Duodenal mucosa (tissue), 2 donors: ENCODE measurements around the gene DHRSX.
"Not testable (repeated sequence)": the region's sequence is repeated elsewhere in the genome, so short reads cannot be mapped to it uniquely, and the experiment has no call there.

Experiments used
- H3K27ac ChIP-seq: one replicate; pipeline ENCODE4 v1.7.0; 2013; ENCODE audit warnings: low read depth, low read length
- H3K27me3 ChIP-seq, 2 donors: one replicate each; pipeline ENCODE4 v1.7.0; 2013; ENCODE audit warnings: low read length in 2 of 2, control low read depth in 1 of 2; ENCODE audit not compliant: insufficient read depth in 2 of 2, control insufficient read depth in 1 of 2
- H3K36me3 ChIP-seq, 2 donors: one replicate each; pipeline ENCODE4 v1.7.0; 2013; ENCODE audit warnings: low read length in 2 of 2, control low read depth in 1 of 2; ENCODE audit not compliant: insufficient read depth in 2 of 2, control insufficient read depth in 1 of 2
- H3K4me1 ChIP-seq, 2 donors: one replicate each; pipeline ENCODE4 v1.7.0; 2013; ENCODE audit warnings: low read length in 2 of 2, control low read depth in 1 of 2; ENCODE audit not compliant: insufficient read depth in 2 of 2, control insufficient read depth in 1 of 2
- H3K4me3 ChIP-seq, 2 donors: one replicate each; pipeline ENCODE4 v1.7.0; 2013; ENCODE audit warnings: low read length in 2 of 2, low read depth in 1 of 2
- H3K9ac ChIP-seq, 2 donors: one replicate each; pipeline ENCODE4 v1.7.0; 2013; ENCODE audit warnings: low read length in 2 of 2, low read depth in 1 of 2
- H3K9me3 ChIP-seq, 2 donors: one replicate each; pipeline ENCODE4 v1.7.0; 2013; ENCODE audit warnings: low read length in 2 of 2, control low read depth in 1 of 2; ENCODE audit not compliant: control insufficient read depth in 1 of 2

The DHRSX gene

DNA sequence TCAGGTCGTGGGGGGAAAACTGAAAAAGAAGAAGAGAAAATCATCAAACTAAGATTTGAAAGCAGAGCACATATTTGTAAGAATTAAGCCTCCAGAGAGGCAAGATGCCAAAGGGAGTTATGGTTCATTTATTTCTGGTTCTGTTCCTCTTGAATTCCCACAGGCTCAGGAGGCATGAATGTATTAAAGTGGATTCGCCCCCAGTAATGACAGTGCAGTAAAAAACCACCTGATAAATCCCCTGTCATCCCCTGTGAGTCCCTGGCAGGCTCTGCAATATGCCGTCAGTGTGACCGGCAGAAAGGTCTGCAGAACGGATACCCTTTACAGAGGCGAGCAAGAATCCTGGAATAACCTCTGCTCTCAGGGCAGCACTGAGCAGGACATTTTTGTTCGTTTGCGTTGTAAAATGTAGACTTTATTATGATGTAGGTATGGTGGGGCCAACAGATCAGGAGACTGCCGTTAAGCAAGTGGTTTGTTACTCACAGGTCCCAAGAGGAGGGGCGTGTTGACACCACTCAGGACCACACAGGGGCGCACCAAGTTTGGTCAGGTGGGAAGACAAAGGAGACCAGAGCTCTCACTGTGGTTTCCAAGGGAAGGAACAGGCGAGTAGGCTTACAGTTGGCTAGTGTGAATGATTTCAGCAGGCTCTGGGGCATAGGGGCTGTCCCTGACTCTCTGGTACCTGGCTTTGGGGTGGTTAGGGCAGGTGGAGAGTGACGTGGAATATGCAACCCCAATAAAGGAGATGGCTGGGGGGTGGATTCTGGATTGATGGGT is 75.3 kb downstream of the DHRSX start:
- Histone ChIP-seq H3K4me3 (no peak overlapping the region), H3K4me1 (no peaks in the 10 kb centered on the region), H3K9ac (no peak overlapping the region), H3K9me3 (no peaks in the 10 kb centered on the region), H3K27me3 (no peaks in the 10 kb centered on the region), H3K36me3 (peaks cover 0 to 15% of the 10 kb centered on the region in 2 donors), H3K27ac (no peak overlapping the region)

DNA sequence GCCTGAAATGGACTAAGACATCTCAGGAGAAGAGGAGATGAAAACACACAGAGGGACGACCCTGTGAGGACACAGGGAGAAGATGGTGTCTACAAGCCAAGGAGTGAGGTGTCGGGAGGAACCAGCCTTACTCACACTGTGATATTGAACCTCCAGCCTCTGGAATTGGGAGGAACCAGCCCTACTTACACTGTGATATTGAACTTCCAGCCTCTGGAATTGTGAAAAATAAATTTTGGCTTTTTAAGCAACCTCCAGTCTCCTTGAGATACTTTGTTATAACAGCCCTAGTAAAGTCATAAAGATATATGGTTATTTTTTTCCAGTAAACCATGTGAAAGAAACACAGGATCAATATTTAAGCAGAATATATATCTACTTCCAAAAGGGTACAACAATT is 76.5 kb downstream of the DHRSX start:
- Histone ChIP-seq H3K36me3 (peaks cover 0 to 15% of the 10 kb centered on the region in 2 donors), H3K27me3 (no peaks in the 10 kb centered on the region), H3K27ac (no peak overlapping the region), H3K4me3 (no peak overlapping the region), H3K4me1 (no peaks in the 10 kb centered on the region), H3K9me3 (no peaks in the 10 kb centered on the region), H3K9ac (no peak overlapping the region)

DNA sequence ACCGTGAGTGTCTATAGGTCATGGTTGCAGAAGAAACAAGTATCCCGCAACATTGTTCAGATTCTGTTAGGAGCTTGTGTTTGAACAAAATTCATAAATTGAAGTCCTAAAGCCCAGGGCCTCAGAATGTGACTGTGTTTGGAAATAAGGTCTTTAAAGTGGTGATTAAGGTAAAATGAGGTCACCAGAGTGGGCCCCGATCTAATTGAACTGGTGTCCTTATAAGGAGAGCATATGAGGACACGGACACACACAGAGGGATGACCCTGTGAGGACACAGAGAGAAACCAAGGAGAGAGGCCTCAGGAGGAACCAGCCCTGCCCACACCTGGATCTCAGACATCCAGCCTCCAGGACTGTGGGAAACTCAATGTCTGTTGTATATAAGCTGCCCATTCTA is 76.9 kb downstream of the DHRSX start:
- Histone ChIP-seq H3K9me3 (no peaks in the 10 kb centered on the region), H3K27ac (no peak overlapping the region), H3K4me3 (no peak overlapping the region), H3K36me3 (peaks cover 0 to 15% of the 10 kb centered on the region in 2 donors), H3K27me3 (no peaks in the 10 kb centered on the region), H3K4me1 (no peaks in the 10 kb centered on the region), H3K9ac (no peak overlapping the region)

DNA sequence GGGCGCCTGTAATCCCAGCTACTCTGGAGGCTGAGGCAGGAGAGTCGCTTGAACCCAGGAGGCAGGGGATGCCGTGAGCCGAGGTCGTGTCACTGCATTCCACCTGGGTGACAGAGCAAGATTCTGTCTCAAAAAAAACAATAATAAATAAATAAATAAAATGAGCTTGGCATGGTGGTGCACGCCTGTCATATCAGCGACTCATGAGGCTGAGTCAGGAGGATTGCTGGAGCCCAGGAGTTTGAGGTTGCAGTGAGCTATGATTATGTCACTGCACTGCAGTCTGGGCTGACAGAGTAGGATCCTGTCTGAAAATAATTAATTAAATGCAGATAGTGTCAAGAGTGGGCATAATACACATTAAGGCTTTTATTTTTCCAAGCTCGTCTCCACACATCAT is 77.5 kb downstream of the DHRSX start:
- Histone ChIP-seq H3K27me3 (no peaks in the 10 kb centered on the region), H3K9ac (no peak overlapping the region), H3K36me3 (peaks cover 0 to 15% of the 10 kb centered on the region in 2 donors), H3K4me1 (no peaks in the 10 kb centered on the region), H3K27ac (no peak overlapping the region), H3K9me3 (no peaks in the 10 kb centered on the region), H3K4me3 (no peak overlapping the region)

DNA sequence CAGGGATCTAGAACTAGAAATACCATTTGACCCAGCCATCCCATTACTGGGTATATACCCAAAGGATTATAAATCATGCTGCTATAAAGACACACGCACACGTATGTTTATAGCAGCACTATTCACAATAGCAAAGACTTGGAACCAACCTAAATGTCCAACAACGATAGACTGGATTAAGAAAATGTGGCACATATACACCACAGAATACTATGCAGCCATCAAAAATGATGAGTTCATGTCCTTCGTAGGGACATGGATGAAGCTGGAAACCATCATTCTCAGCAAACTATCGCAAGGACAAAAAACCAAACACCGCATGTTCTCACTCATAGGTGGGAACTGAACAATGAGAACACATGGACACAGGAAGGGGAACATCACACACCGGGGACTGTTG is 81.4 kb downstream of the DHRSX start:
- peaks cover 0 to 11% of the 10 kb centered on the region in 2 donors for H3K36me3 ChIP-seq
- H3K4me1 ChIP-seq, H3K9ac ChIP-seq, H3K27me3 ChIP-seq, H3K27ac ChIP-seq, H3K4me3 ChIP-seq, H3K9me3 ChIP-seq: not testable (repeated sequence)

DNA sequence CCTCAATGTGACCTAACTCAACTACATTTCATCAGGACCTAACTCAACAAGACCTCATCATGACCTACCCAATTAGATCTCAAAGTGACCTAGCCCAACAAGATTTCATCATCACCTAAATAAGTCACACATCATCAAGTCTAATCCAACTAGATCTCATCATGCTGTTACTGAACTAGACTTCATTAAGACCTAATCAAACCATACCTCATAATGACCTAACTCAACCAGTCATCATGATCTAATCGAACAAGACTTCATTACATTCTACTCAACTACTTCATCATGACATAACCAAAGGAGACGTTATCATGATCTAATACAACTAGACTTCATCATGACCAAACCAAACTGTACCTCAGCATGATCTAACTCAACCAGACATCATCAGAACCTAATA is 82.8 kb downstream of the DHRSX start:
- H3K27me3 ChIP-seq, result no peaks in the 10 kb centered on the region
- H3K9me3 ChIP-seq, result no peaks in the 10 kb centered on the region
- H3K27ac ChIP-seq, result no peak overlapping the region
- no peaks in the 10 kb centered on the region for H3K4me1 ChIP-seq
- no peak overlapping the region for H3K4me3 ChIP-seq
- peaks cover 0 to 6% of the 10 kb centered on the region in 2 donors for H3K36me3 ChIP-seq
- no peak overlapping the region for H3K9ac ChIP-seq

DNA sequence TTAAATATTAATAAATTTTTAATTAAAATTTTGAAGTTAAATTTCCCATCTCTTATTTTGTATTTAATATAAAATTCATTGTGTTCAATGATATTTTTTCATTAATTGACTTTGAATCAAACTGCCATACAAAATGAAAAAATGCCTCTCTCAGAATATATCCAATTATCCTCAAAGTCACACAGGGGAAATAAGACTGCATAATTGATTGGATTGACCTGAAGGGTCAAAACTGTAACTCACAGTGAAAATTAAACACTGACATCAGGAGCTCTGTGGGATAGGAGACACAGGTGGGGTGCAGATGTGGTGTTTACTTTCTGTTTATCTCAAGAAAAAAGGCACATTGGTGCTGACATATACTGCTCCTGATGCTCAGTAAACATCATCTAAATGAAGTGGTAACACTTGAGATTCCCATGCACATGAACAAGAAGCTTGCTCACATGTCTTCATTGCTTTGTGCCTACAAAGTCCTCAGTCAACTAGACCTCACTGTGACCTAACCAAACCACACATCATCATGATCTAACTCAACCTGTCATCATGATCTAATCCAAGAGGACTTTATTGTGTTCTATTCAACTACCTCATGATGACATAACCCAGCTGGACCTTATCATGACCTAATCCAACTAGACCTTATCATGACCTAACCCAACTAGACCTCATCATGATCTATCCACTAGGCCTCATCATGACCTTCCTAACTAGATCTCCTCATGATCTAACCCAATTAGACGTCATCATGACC is 83.7 kb downstream of the DHRSX start:
- Histone ChIP-seq H3K27me3 (no peaks in the 10 kb centered on the region), H3K9me3 (no peaks in the 10 kb centered on the region)

DNA sequence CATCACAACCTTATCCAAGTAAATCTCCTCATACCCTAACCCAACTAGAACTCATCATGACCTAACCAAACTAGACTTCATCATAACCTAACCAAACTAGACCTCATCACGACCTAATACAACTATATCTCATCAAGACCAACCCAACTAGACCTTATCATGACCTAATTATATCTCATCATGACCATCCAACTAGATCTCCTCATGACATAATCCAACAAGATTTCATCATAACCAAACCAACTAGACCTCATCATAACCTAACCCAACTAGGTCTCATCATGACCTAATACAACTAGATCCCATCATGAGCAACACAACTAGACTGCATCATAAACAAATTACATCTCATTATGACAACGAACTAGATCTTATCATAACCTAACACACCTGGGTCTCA is 86.4 kb downstream of the DHRSX start:
- no peak overlapping the region for H3K9ac ChIP-seq
- H3K27ac ChIP-seq, result no peak overlapping the region
- H3K27me3 ChIP-seq, result no peaks in the 10 kb centered on the region
- H3K9me3 ChIP-seq, result no peaks in the 10 kb centered on the region
- H3K4me3 ChIP-seq, result no peak overlapping the region
- H3K4me1 ChIP-seq, result peaks cover 10% of the 10 kb centered on the region in 2 donors
- no peaks in the 10 kb centered on the region for H3K36me3 ChIP-seq

More for the DNA sequence above, 83.7 kb downstream of the DHRSX start:
- no peak overlapping the region for H3K9ac ChIP-seq
- no peak overlapping the region for H3K27ac ChIP-seq
- no peak overlapping the region for H3K4me3 ChIP-seq
- H3K36me3 ChIP-seq, result peaks cover 0 to 6% of the 10 kb centered on the region in 2 donors
- no peaks in the 10 kb centered on the region for H3K4me1 ChIP-seq

DNA sequence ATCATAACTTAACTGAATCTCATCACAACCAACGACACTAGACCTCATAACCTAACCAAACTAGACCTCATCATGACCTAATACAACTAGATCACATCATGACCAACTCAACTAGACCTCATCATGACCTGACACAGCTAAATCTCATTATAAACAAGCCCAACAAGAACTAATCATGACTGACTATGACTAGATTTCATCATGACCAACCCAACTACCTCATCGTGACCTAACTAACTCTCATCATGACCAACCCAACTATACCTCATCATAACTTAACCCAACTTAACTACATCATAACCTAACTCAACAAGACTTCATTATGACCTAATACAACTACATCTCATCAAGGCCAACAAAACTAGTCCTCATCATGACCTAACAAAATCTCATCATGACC is 86.8 kb downstream of the DHRSX start:
- H3K4me3 ChIP-seq, result no peak overlapping the region
- H3K27me3 ChIP-seq, result no peaks in the 10 kb centered on the region
- H3K27ac ChIP-seq, result no peak overlapping the region
- H3K36me3 ChIP-seq, result no peaks in the 10 kb centered on the region
- H3K9me3 ChIP-seq, result no peaks in the 10 kb centered on the region
- H3K4me1 ChIP-seq, result peaks cover 10% of the 10 kb centered on the region in 2 donors
- no peak overlapping the region for H3K9ac ChIP-seq

DNA sequence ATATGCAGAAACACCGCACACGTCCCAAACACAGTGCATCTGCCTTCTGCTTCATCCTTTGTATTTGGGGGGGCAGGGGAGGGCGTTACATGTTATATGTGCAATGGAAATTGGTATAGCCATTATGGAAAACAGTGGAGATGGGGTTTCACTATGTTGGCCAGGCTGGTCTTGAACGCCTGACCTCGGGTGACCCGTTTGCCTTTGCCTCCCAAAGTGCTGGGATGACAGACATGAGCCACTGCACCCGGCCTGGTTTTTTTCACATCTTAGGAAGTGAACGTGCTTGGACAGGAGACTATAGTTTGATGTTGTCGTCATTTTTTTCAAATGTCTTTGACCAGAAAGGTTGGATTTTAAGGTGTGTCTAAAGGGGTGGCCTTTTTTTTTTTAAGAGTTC is 88.6 kb downstream of the DHRSX start:
- Histone ChIP-seq H3K27me3 (no peaks in the 10 kb centered on the region), H3K9me3 (peaks cover 4 to 8% of the 10 kb centered on the region in 2 donors), H3K4me1 (peaks cover 10% of the 10 kb centered on the region in 2 donors), H3K36me3 (peaks cover 6 to 13% of the 10 kb centered on the region in 2 donors), H3K27ac (no peak overlapping the region), H3K9ac (no peak overlapping the region), H3K4me3 (no peak overlapping the region)
